ENCODE measurements around the gene ZBTB43. TPM values are rescaled to one million over a fixed set of nuclear protein-coding genes. Genes with fewer than 3 reads are reported as not detected.

ZBTB43 gene
- total RNA-seq, 1 donor from 2014 or later = 30.2 TPM

GRCh38 chr9:126849591-126850225 is 44.9 kb downstream of the ZBTB43 start:
- intact Hi-C loops (cut with DNase I) = no loop called here
- no peaks in the 10 kb centered on the region for H3K36me3 ChIP-seq

GRCh38 chr9:126851286-126851880 is 46.5 kb downstream of the ZBTB43 start:
- intact Hi-C loops (cut with DNase I) = no loop called here
- H3K27me3 ChIP-seq (ENCODE audit: low read depth) = peaks cover 11% of the 10 kb centered on the region
- H3K4me3 ChIP-seq = no peak overlapping the region
- TF ChIP-seq CTCF (IDR thresholded peaks at IDR 0.05) = no peak
- no peaks in the 10 kb centered on the region for H3K36me3 ChIP-seq
- H3K27ac ChIP-seq = no peak overlapping the region
- ATAC-seq (no peak), DNase-seq (no peak)
- H3K9me3 ChIP-seq = no peaks in the 10 kb centered on the region
- no peaks in the 10 kb centered on the region for H3K4me1 ChIP-seq

More at GRCh38 chr9:126849591-126850225, 44.9 kb downstream of the ZBTB43 start:
- DNase-seq = no peak
- Histone ChIP-seq H3K4me1 (no peaks in the 10 kb centered on the region), H3K9me3 (no peaks in the 10 kb centered on the region), H3K27me3 (ENCODE audit: low read depth) (peaks cover 11% of the 10 kb centered on the region), H3K4me3 (no peak overlapping the region), H3K27ac (no peak overlapping the region)
- TF ChIP-seq CTCF (IDR thresholded peaks at IDR 0.05) = no peak
- no peak for ATAC-seq

GRCh38 chr9:126852086-126852688 is 47.3 kb downstream of the ZBTB43 start:
- no peak for DNase-seq
- no peak for TF ChIP-seq CTCF (IDR thresholded peaks at IDR 0.05)
- Histone ChIP-seq H3K36me3 (no peaks in the 10 kb centered on the region), H3K27ac (no peak overlapping the region), H3K27me3 (ENCODE audit: low read depth) (peaks cover 11% of the 10 kb centered on the region), H3K4me3 (no peak overlapping the region), H3K9me3 (no peaks in the 10 kb centered on the region), H3K4me1 (no peaks in the 10 kb centered on the region)
- intact Hi-C loops (cut with DNase I) = no loop called here
- ATAC-seq = no peak

GRCh38 chr9:126853667-126854066 is 48.8 kb downstream of the ZBTB43 start:
- intact Hi-C loops (cut with DNase I) = no loop called here
- DNase-seq (no peak), ATAC-seq (no peak)
- Histone ChIP-seq H3K4me1 (no peaks in the 10 kb centered on the region), H3K27me3 (ENCODE audit: low read depth) (peaks cover 11% of the 10 kb centered on the region), H3K36me3 (no peaks in the 10 kb centered on the region), H3K4me3 (no peak overlapping the region), H3K27ac (no peak overlapping the region), H3K9me3 (no peaks in the 10 kb centered on the region)
- TF ChIP-seq CTCF (IDR thresholded peaks at IDR 0.05) = no peak

GRCh38 chr9:126854734-126855133 is 49.9 kb downstream of the ZBTB43 start:
- Histone ChIP-seq H3K27me3 (ENCODE audit: low read depth) (peaks cover 11% of the 10 kb centered on the region), H3K27ac (no peak overlapping the region), H3K4me1 (peaks cover 5% of the 10 kb centered on the region), H3K36me3 (no peaks in the 10 kb centered on the region), H3K4me3 (no peak overlapping the region), H3K9me3 (no peaks in the 10 kb centered on the region)
- ATAC-seq = no peak
- intact Hi-C loops (cut with DNase I) = no loop called here
- no peak for TF ChIP-seq CTCF (IDR thresholded peaks at IDR 0.05)
- DNase-seq = no peak

Measured in lower lobe of right lung (tissue), 2 donors.